RPMI7951 (cell line): ENCODE data around the gene APOM. TPM values are rescaled to one million over a fixed set of nuclear protein-coding genes. Genes with fewer than 3 reads are reported as not detected.

Experiments
- DNase-seq: peaks from one replicate; pipeline ENCODE4 v3.0.0-alpha.2; 2012; ENCODE audit warnings: low read depth
- total RNA-seq: library from RNA; depleted of rRNA; stranded (reverse); fragments of >200 nt; shearing (Covaris generic); gene quantifications from 2 replicates; pipeline ENCODE4 v1.2.3, GENCODE V29; 2014; rRNA removed

Gene APOM
- total RNA-seq, 1 experiment from 2014 or later: 3.4 TPM

- no peak for DNase-seq
Observed at GRCh38 chr6:31705931-31706330, 50.2 kb downstream of the APOM start.

GRCh38 chr6:31706599-31706998, 50.9 kb downstream of the APOM start, which contains the start of gene LY6G6F:
TSS of gene LY6G6F (plus strand) at chr6:31706866. CDS start at chr6:31706907, 41 bp downstream.
- DNase-seq: no peak

GRCh38 chr6:31707701-31708100, 52.0 kb downstream of the APOM start:
- DNase-seq: no peak

Other genes with a start within 250 kb of the APOM start
- gene MICB, start 157.7 kb upstream of the APOM start, total RNA-seq: 31.0 and 34.4 TPM in 2 replicates
- not detected in 2 replicates for gene MCCD1, start 126.9 kb upstream of the APOM start, total RNA-seq
- 472 and 494 TPM in 2 replicates for gene DDX39B, start 113.9 kb upstream of the APOM start, total RNA-seq
- gene ATP6V1G2, start 109.3 kb upstream of the APOM start, total RNA-seq: 2.3 and 2.6 TPM in 2 replicates
- gene NFKBIL1, start 108.3 kb upstream of the APOM start, total RNA-seq: 25.0 and 27.5 TPM in 2 replicates
- gene LTA, start 83.6 kb upstream of the APOM start, total RNA-seq: not detected in 2 replicates
- 1.7 TPM in 2 replicates for gene TNF, start 80.3 kb upstream of the APOM start, total RNA-seq
- gene LTB, start 73.5 kb upstream of the APOM start, total RNA-seq: not detected in 2 replicates
- gene LST1, start 69.6 kb upstream of the APOM start, total RNA-seq: not detected in 2 replicates
- gene NCR3, start 62.9 kb upstream of the APOM start, total RNA-seq: 0.36 TPM in 1 of 2 replicates, not detected in the other
- gene AIF1, start 40.7 kb upstream of the APOM start, total RNA-seq: not detected in 2 replicates
- 52.8 and 53.7 TPM in 2 replicates for gene PRRC2A, start 35.2 kb upstream of the APOM start, total RNA-seq
- 124 and 161 TPM in 2 replicates for gene BAG6, start 3.2 kb upstream of the APOM start, total RNA-seq
- gene C6orf47, start 4.9 kb downstream of the APOM start, total RNA-seq: 13.9 and 18.6 TPM in 2 replicates
- 20.0 and 22.5 TPM in 2 replicates for gene GPANK1, start 9.1 kb downstream of the APOM start, total RNA-seq
- 371 and 469 TPM in 2 replicates for gene CSNK2B, start 10.2 kb downstream of the APOM start, total RNA-seq
- gene LY6G5B, start 14.1 kb downstream of the APOM start, total RNA-seq: 0.36 and 1.3 TPM in 2 replicates
- 2.9 and 3.2 TPM in 2 replicates for gene LY6G5C, start 25.2 kb downstream of the APOM start, total RNA-seq
- 36.7 and 36.9 TPM in 2 replicates for gene ABHD16A, start 47.4 kb downstream of the APOM start, total RNA-seq
- not detected in 2 replicates for gene LY6G6F, start 51.0 kb downstream of the APOM start, total RNA-seq
- gene LY6G6D, start 59.5 kb downstream of the APOM start, total RNA-seq: not detected in 2 replicates
- gene LY6G6C, start 65.9 kb downstream of the APOM start, total RNA-seq: not detected in 2 replicates
- gene MPIG6B, start 67.5 kb downstream of the APOM start, total RNA-seq: not detected in 2 replicates
- 39.4 and 53.3 TPM in 2 replicates for gene DDAH2, start 73.4 kb downstream of the APOM start, total RNA-seq
- gene CLIC1, start 80.6 kb downstream of the APOM start, total RNA-seq: 1,387 and 1,552 TPM in 2 replicates
- gene MSH5, start 84.1 kb downstream of the APOM start, total RNA-seq: 14.1 and 17.8 TPM in 2 replicates
- gene SAPCD1, start 106.8 kb downstream of the APOM start, total RNA-seq: 0.72 and 2.7 TPM in 2 replicates
- gene VWA7, start 121.4 kb downstream of the APOM start, total RNA-seq: 0.10 and 0.36 TPM in 2 replicates
- gene VARS1, start 139.9 kb downstream of the APOM start, total RNA-seq: 26.4 and 33.6 TPM in 2 replicates
- gene LSM2, start 151.1 kb downstream of the APOM start, total RNA-seq: 145 and 164 TPM in 2 replicates
- gene HSPA1L, start 159.4 kb downstream of the APOM start, total RNA-seq: 0.68 and 0.84 TPM in 2 replicates
- gene HSPA1A, start 159.6 kb downstream of the APOM start, total RNA-seq: 141 and 155 TPM in 2 replicates
- gene HSPA1B, start 171.8 kb downstream of the APOM start, total RNA-seq: 82.1 and 101 TPM in 2 replicates
- 55.3 and 66.7 TPM in 2 replicates for gene NEU1, start 206.9 kb downstream of the APOM start, total RNA-seq
- gene SLC44A4, start 223.1 kb downstream of the APOM start, total RNA-seq: 1.5 TPM in 1 of 2 replicates, not detected in the other
- gene EHMT2, start 241.8 kb downstream of the APOM start, total RNA-seq: 38.6 and 46.1 TPM in 2 replicates
- gene ZBTB12, start 246.2 kb downstream of the APOM start, total RNA-seq: 1.2 and 1.4 TPM in 2 replicates